Gastroesophageal sphincter (tissue), 4 donors: ENCODE results near the gene PSMD1. TPM values are rescaled to one million over a fixed set of nuclear protein-coding genes. Genes with fewer than 3 reads are reported as not detected.

Experiments
- ATAC-seq: fragments of 150-250 bp; one replicate; pipeline ENCODE4 v1.9.1; 2016; ENCODE audit warnings: mild to moderate bottlenecking, moderate library complexity
- H3K27ac ChIP-seq, 4 donors: fragments of 200-600 bp; sonication (generic) in 3 of 4; 1 replicate in 3 of 4; 2 replicates in 1 of 4; pipeline ENCODE4 v1.5.1; 2016 to 2019
- H3K27me3 ChIP-seq: fragments of 200-600 bp; sonication (generic); one replicate; pipeline ENCODE4 v1.5.1; 2019
- H3K36me3 ChIP-seq, 2 donors: fragments of 200-600 bp; sonication (generic); one replicate each; pipeline ENCODE4 v1.5.1; 2019; ENCODE audit warnings: control low read depth in 1 of 2
- H3K4me1 ChIP-seq, 3 donors: fragments of 200-600 bp; sonication (generic); 1 replicate in 2 of 3; 2 replicates in 1 of 3; pipeline ENCODE4 v1.5.1; 2016 to 2019; ENCODE audit warnings: control low read depth in 2 of 3
- H3K4me3 ChIP-seq, 2 donors: fragments of 200-600 bp; sonication (generic); one replicate each; pipeline ENCODE4 v1.5.1; 2019; ENCODE audit warnings: mild to moderate bottlenecking in 1 of 2, moderate library complexity in 1 of 2
- H3K9me3 ChIP-seq, 3 donors: fragments of 200-600 bp; sonication (generic); one replicate each; pipeline ENCODE4 v1.5.1; 2017 to 2019; ENCODE audit warnings: control low read depth in 2 of 3
- CTCF ChIP-seq, 4 experiments: fragments of 200-600 bp in 2 of 4; fragments of 450-650 bp in 2 of 4; sonication (generic) in 1 of 4; IDR thresholded peaks; one replicate each; pipeline ENCODE4 v1.5.1; 2017 to 2019; ENCODE audit warnings: antibody characterized with exemption in 4 of 4, mild to moderate bottlenecking in 2 of 4, moderate library complexity in 2 of 4
- EP300 ChIP-seq: sonication (generic); formaldehyde crosslinking; IDR thresholded peaks from one replicate; pipeline ENCODE4 v1.6.1; 2017; ENCODE audit warnings: antibody characterized with exemption, mild to moderate bottlenecking
- POLR2A ChIP-seq, 2 donors: fragments of 450-650 bp; IDR thresholded peaks; one replicate each; pipeline ENCODE4 v1.6.1; 2017; ENCODE audit warnings: antibody characterized with exemption in 2 of 2, mild to moderate bottlenecking in 2 of 2, moderate library complexity in 1 of 2
- POLR2AphosphoS5 ChIP-seq: sonication (generic); formaldehyde crosslinking; IDR thresholded peaks from one replicate; pipeline ENCODE4 v1.6.1; 2017; ENCODE audit warnings: antibody characterized with exemption
- WGBS, 2 donors: methylation state at CpG; one replicate each; pipeline ENCODE4 v1.1.5; 2018; ENCODE audit warnings: low coverage in 1 of 2; 5-methylcytosine and 5-hydroxymethylcytosine counted together
- total RNA-seq, 4 donors: library from RNA; depleted of rRNA; stranded (reverse); fragments of >200 nt; gene quantifications; one replicate each; pipeline ENCODE4 v1.1.0, GENCODE V29; 2016

Gene PSMD1
- 10 to 100 TPM; 58.8 to 93.4 (median 65.9) TPM for total RNA-seq

GRCh38 chr2:231056453-231057416, at the start of gene PSMD1:
Gene PSMD1, plus strand, starts transcription at chr2:231056867. Its CDS starts 159 bp downstream, at chr2:231057026.
- no peaks in the 10 kb centered on the region for H3K27me3 ChIP-seq
- peak within 1 kb of the TSS; percentile 54 to 94 (median 89) for H3K27ac ChIP-seq
- TF ChIP-seq POLR2AphosphoS5 (peak; percentile 10), EP300 (no peak), POLR2A (IDR thresholded peaks at IDR 0.05) (peak; percentile 13 to 14), CTCF (IDR thresholded peaks at IDR 0.05) (peak; percentile 78 to 93 (median 86))
- peaks cover 0 to 6% of the 10 kb centered on the region in 2 donors for H3K36me3 ChIP-seq
- H3K9me3 ChIP-seq, result no peaks in the 10 kb centered on the region
- peaks cover 9 to 55% (median 22%) of the 10 kb centered on the region in 3 donors for H3K4me1 ChIP-seq
- peak; percentile 93 for ATAC-seq
- H3K4me3 ChIP-seq, result peak within 1 kb of the TSS; percentile 39 to 74
- 0% methylated on average over 9 to 12 of the region's 73 CpGs for WGBS, 2 donors

DNA sequence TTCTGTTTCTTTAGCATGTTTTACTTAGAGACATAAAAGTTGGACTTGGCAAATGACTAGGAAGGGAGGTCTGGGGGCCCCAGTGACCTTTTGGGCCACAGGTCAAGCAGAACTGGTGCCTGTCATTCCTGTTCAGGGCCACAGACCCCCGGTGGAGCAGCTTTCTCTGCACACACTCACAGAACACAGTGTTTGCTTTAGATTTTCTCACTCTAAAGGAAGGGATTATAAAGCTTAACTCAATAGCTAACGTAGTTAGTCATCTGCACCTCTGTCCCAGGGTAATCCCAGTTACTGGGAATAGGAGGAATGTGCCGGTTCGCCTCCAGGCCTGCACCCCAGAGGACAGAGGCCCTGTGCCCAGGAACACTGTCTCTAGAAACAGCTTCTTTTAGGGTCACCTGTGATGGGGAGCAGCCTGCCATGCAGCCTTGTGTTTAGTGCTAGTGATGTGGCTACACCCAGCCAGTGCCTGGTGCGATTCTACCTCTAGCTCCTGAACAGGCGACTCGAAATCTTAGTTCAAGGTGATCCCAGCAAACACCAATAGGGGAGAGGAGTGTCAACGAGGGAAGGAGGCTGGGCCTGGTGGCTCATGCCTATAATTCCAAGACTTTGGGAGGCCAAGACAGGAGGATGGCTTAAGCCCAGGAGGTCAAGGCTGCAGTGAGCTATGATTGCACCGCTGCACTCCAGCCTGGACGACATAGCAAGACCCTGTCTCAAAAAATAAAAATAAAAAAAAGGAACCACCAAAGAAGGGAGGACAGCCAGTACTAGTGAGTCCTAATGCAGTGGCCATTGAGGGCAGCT, 49.2 kb upstream of the PSMD1 start:
- Histone ChIP-seq H3K9me3 (no peaks in the 10 kb centered on the region), H3K27me3 (peaks cover 19% of the 10 kb centered on the region), H3K36me3 (no peaks in the 10 kb centered on the region), H3K4me1 (no peaks in the 10 kb centered on the region), H3K27ac (no peak overlapping the region), H3K4me3 (no peak overlapping the region)
- TF ChIP-seq EP300, result no peak
- TF ChIP-seq CTCF (IDR thresholded peaks at IDR 0.05), result no peak
- TF ChIP-seq POLR2A (IDR thresholded peaks at IDR 0.05), result no peak
- TF ChIP-seq POLR2AphosphoS5, result no peak
- ATAC-seq, result no peak
- 36% methylated on average over 2 to 3 of the region's 10 CpGs for WGBS, 2 donors

- TF ChIP-seq POLR2AphosphoS5, result no peak
- TF ChIP-seq CTCF (IDR thresholded peaks at IDR 0.05), result no peak
- TF ChIP-seq EP300, result no peak
- TF ChIP-seq POLR2A (IDR thresholded peaks at IDR 0.05), result no peak
- 73 to 95% methylated on average over 2 to 4 of the region's 6 CpGs for WGBS, 2 donors
- no peaks in the 10 kb centered on the region for H3K36me3 ChIP-seq
- H3K4me3 ChIP-seq, result no peak overlapping the region
- H3K4me1 ChIP-seq, result no peaks in the 10 kb centered on the region
- peaks cover 12% of the 10 kb centered on the region for H3K27me3 ChIP-seq
- no peaks in the 10 kb centered on the region for H3K9me3 ChIP-seq
- ATAC-seq, result no peak
- H3K27ac ChIP-seq, result no peak overlapping the region
These were observed 48.5 kb upstream of the PSMD1 start for GRCh38 chr2:231008131-231008530.

GRCh38 chr2:231009236-231009919, 47.3 kb upstream of the PSMD1 start:
- Histone ChIP-seq H3K36me3 (no peaks in the 10 kb centered on the region), H3K9me3 (no peaks in the 10 kb centered on the region), H3K4me3 (no peak overlapping the region), H3K4me1 (no peaks in the 10 kb centered on the region), H3K27me3 (peaks cover 8% of the 10 kb centered on the region), H3K27ac (no peak overlapping the region)
- TF ChIP-seq POLR2AphosphoS5 (no peak), CTCF (IDR thresholded peaks at IDR 0.05) (no peak), EP300 (no peak), POLR2A (IDR thresholded peaks at IDR 0.05) (no peak)
- ATAC-seq, result no peak
- WGBS, 2 donors, result 51 to 75% methylated on average over 5 to 10 of the region's 14 CpGs
